Endodermal cell (in vitro differentiated cells): ENCODE measurements around the gene PAX7. TPM values are rescaled to one million over a fixed set of nuclear protein-coding genes. Genes with fewer than 3 reads are reported as not detected.

ENCODE experiments used
- DNase-seq: peaks from one replicate; pipeline ENCODE4 v3.0.0-alpha.2; 2017
- H3K27ac ChIP-seq: 2 replicates; pipeline ENCODE4 v1.5.1; 2013; ENCODE audit warnings: mild to moderate bottlenecking, low read depth, low read length, moderate library complexity
- H3K27me3 ChIP-seq: 2 replicates; pipeline ENCODE4 v1.6.1; 2013; ENCODE audit warnings: mild to moderate bottlenecking, low read length, moderate library complexity; ENCODE audit not compliant: insufficient read depth, control insufficient read depth, poor library complexity, severe bottlenecking
- H3K36me3 ChIP-seq: 2 replicates; pipeline ENCODE4 v1.7.0; 2013; ENCODE audit warnings: mild to moderate bottlenecking, low read length, moderate library complexity; ENCODE audit not compliant: control insufficient read depth, insufficient read depth
- H3K4me1 ChIP-seq: one replicate; pipeline ENCODE4 v1.7.0; 2013; ENCODE audit warnings: low read length; ENCODE audit not compliant: control insufficient read depth, insufficient read depth
- H3K4me3 ChIP-seq: 2 replicates; pipeline ENCODE4 v1.5.1; 2013; ENCODE audit warnings: mild to moderate bottlenecking, low read length, moderate library complexity
- H3K9ac ChIP-seq: 2 replicates; pipeline ENCODE4 v1.6.1; 2013; ENCODE audit warnings: mild to moderate bottlenecking, low read length, moderate library complexity; ENCODE audit not compliant: poor library complexity, severe bottlenecking; ENCODE audit errors: extremely low read depth
- H3K9me3 ChIP-seq: 2 replicates; pipeline ENCODE4 v1.6.1; 2013; ENCODE audit warnings: mild to moderate bottlenecking, low read length, moderate library complexity; ENCODE audit not compliant: control insufficient read depth
- H3K27ac Mint-ChIP-seq: 2 replicates; pipeline ENCODE4 v1.8.0; 2020; ENCODE audit warnings: mixed read lengths
- H3K27me3 Mint-ChIP-seq: 2 replicates; pipeline ENCODE4 v1.8.0; 2021; ENCODE audit warnings: mild to moderate bottlenecking, mixed read lengths; ENCODE audit not compliant: insufficient read depth
- H3K36me3 Mint-ChIP-seq: 2 replicates; pipeline ENCODE4 v1.8.0; 2020; ENCODE audit warnings: low read depth, mixed read lengths
- H3K4me1 Mint-ChIP-seq: 2 replicates; pipeline ENCODE4 v1.8.0; 2020; ENCODE audit warnings: mixed read lengths
- H3K4me3 Mint-ChIP-seq: 2 replicates; pipeline ENCODE4 v1.8.0; 2020; ENCODE audit warnings: mild to moderate bottlenecking, moderate library complexity, mixed read lengths
- H3K9me3 Mint-ChIP-seq: 2 replicates; pipeline ENCODE4 v1.8.0; 2020; ENCODE audit warnings: mild to moderate bottlenecking, mixed read lengths
- CTCF ChIP-seq: fragments of 200-600 bp; sonication (generic); conservative IDR thresholded peaks from 2 replicates; pipeline ENCODE4 v1.5.0; 2021; ENCODE audit warnings: antibody characterized with exemption, mild to moderate bottlenecking
- WGBS, 2 experiments: methylation state at CpG; one replicate each; pipeline versions ENCODE4 v1.1.5 to v1.1.7; 2013; ENCODE audit warnings: missing lambda C conversion rate in 2 of 2, mixed read lengths in 1 of 2; ENCODE audit not compliant: insufficient coverage in 1 of 2, insufficient read length in 1 of 2; 5-methylcytosine and 5-hydroxymethylcytosine counted together
- total RNA-seq, 2 donors: library from RNA; stranded (reverse); fragmentation: NEBNext Ultra II Directional in 1 of 2; extraction: Animal tissue kit (Norgen Biotek cat#: 25700) in 1 of 2; gene quantifications; 2 replicates in 1 of 2; 3 replicates in 1 of 2; pipeline ENCODE4 v1.2.1, GENCODE V29; 2021

The PAX7 gene
- total RNA-seq, 2 donors from 2014 or later, result 2.2 to 2.4 TPM

GRCh38 chr1:18787825-18788385 lies 157.3 kb downstream of the PAX7 start:
- Histone ChIP-seq H3K36me3 (no peaks in the 10 kb centered on the region), H3K9ac (no peak overlapping the region), H3K4me1 (no peaks in the 10 kb centered on the region), H3K4me3 (no peak overlapping the region), H3K27me3 (peaks cover 7% of the 10 kb centered on the region), H3K9me3 (no peaks in the 10 kb centered on the region), H3K27ac (no peak overlapping the region)
- peaks cover 37% of the 10 kb centered on the region for H3K27me3 Mint-ChIP-seq
- TF ChIP-seq CTCF, result no peak
- WGBS, 2 experiments, result 73 to 81% methylated on average over 2 to 3 of the region's 3 CpGs
- H3K9me3 Mint-ChIP-seq, result peaks cover 8% of the 10 kb centered on the region
- DNase-seq, result no peak
- no peaks in the 10 kb centered on the region for H3K36me3 Mint-ChIP-seq
- H3K4me1 Mint-ChIP-seq, result peaks cover 2% of the 10 kb centered on the region
- H3K27ac Mint-ChIP-seq, result no peak overlapping the region
- no peak overlapping the region for H3K4me3 Mint-ChIP-seq

GRCh38 chr1:18789246-18789645 lies 158.6 kb downstream of the PAX7 start:
- Mint-ChIP-seq H3K4me1 (peaks cover 6% of the 10 kb centered on the region), H3K9me3 (peaks cover 11% of the 10 kb centered on the region), H3K27ac (no peak overlapping the region), H3K4me3 (no peak overlapping the region), H3K27me3 (peaks cover 37% of the 10 kb centered on the region), H3K36me3 (no peaks in the 10 kb centered on the region)
- no peak for DNase-seq
- H3K27ac ChIP-seq, result no peak overlapping the region
- H3K36me3 ChIP-seq, result no peaks in the 10 kb centered on the region
- no peak for TF ChIP-seq CTCF
- H3K4me1 ChIP-seq, result peaks cover under 1% of the 10 kb centered on the region
- no peak overlapping the region for H3K9ac ChIP-seq
- peaks cover 1% of the 10 kb centered on the region for H3K27me3 ChIP-seq
- 91 to 100% methylated on average over 2 to 4 of the region's 4 CpGs for WGBS, 2 experiments
- no peaks in the 10 kb centered on the region for H3K9me3 ChIP-seq
- H3K4me3 ChIP-seq, result no peak overlapping the region

- H3K27ac Mint-ChIP-seq, result no peak overlapping the region
- Histone ChIP-seq H3K9me3 (no peaks in the 10 kb centered on the region), H3K4me3 (no peak overlapping the region), H3K9ac (no peak overlapping the region), H3K36me3 (no peaks in the 10 kb centered on the region), H3K4me1 (peaks cover 11% of the 10 kb centered on the region), H3K27ac (no peak overlapping the region), H3K27me3 (no peaks in the 10 kb centered on the region)
- no peaks in the 10 kb centered on the region for H3K36me3 Mint-ChIP-seq
- DNase-seq, result no peak
- 69% methylated on average over 3 of the region's 3 CpGs; no CpG with 5 or more reads in 1 of the 2 experiments for WGBS, 2 experiments
- H3K4me3 Mint-ChIP-seq, result no peak overlapping the region
- peaks cover 18% of the 10 kb centered on the region for H3K4me1 Mint-ChIP-seq
- peaks cover 11% of the 10 kb centered on the region for H3K9me3 Mint-ChIP-seq
- H3K27me3 Mint-ChIP-seq, result peaks cover 27% of the 10 kb centered on the region
- no peak for TF ChIP-seq CTCF
These were observed 162.1 kb downstream of the PAX7 start for GRCh38 chr1:18792747-18793146.
